Uterus (tissue), 2 donors: ENCODE results near the gene PLP2.

Source experiments
- POLR2A ChIP-seq, 2 donors: fragments of 450-650 bp; IDR thresholded peaks; one replicate each; pipeline ENCODE4 v1.6.1; 2016; ENCODE audit warnings: antibody characterized with exemption in 2 of 2, mild to moderate bottlenecking in 1 of 2, moderate library complexity in 1 of 2
- TF ChIP-seq, protein P1 (sequence below), 4 experiments: fragments of 200-600 bp in 2 of 4; fragments of 450-650 bp in 2 of 4; sonication (generic) in 2 of 4; IDR thresholded peaks; one replicate each; pipeline ENCODE4 v1.5.1; 2016 to 2019; ENCODE audit warnings: antibody characterized with exemption in 4 of 4, mild to moderate bottlenecking in 2 of 4, moderate library complexity in 1 of 4

DNA sequence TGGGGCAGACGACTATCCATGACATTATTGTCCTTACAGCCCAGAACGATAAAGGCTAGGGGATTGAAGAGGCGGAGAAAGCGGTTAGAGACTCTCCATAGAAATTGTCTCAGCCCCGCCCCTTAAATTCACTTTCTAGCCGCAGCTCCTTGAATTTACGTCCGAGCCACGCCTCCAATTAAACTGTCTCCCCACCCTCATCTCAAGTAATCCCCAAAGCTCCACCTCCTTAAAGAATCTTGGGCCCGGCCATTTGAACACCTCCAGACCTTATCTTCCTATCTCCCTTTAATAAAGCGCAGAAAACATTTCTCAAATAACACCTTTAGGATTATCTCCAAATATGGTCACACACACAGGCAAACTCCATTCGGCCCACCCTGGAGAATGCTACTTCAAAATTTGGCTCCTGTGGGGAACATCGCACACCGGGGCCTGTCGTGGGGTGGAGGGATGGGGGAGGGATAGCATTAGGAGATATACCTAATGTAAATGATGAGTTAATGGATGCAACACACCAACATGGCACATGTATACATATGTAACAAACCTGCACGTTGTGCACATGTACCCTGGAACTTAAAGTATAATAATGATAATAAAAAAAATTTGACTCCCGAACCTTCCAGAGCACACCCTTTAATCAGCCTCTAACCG lies 16.3 kb upstream of the PLP2 start:
- TF ChIP-seq, protein P1, sequence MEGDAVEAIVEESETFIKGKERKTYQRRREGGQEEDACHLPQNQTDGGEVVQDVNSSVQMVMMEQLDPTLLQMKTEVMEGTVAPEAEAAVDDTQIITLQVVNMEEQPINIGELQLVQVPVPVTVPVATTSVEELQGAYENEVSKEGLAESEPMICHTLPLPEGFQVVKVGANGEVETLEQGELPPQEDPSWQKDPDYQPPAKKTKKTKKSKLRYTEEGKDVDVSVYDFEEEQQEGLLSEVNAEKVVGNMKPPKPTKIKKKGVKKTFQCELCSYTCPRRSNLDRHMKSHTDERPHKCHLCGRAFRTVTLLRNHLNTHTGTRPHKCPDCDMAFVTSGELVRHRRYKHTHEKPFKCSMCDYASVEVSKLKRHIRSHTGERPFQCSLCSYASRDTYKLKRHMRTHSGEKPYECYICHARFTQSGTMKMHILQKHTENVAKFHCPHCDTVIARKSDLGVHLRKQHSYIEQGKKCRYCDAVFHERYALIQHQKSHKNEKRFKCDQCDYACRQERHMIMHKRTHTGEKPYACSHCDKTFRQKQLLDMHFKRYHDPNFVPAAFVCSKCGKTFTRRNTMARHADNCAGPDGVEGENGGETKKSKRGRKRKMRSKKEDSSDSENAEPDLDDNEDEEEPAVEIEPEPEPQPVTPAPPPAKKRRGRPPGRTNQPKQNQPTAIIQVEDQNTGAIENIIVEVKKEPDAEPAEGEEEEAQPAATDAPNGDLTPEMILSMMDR (IDR thresholded peaks at IDR 0.05), result no peak
- peak in 1 of 2 donors; percentile 20 for TF ChIP-seq POLR2A (IDR thresholded peaks at IDR 0.05)
